SHP77 (cell line): ENCODE data around the gene B3GALT6.
A peak's percentile ranks its signal among the peaks of the same experiment; 100 is the strongest.

Source experiments
- DNase-seq, 2 experiments: peaks; one replicate each; lab custom pipeline; 2025; lab: John Stamatoyannopoulos, UW

Gene B3GALT6

GRCh38 chr1:1232796-1233566 is 944 bp downstream of the B3GALT6 start:
- DNase-seq = no peak

GRCh38 chr1:1233567-1233892 is 1.5 kb downstream of the B3GALT6 start:
- no peak for DNase-seq

- DNase-seq = no peak
Measured at GRCh38 chr1:1234180-1234808, 2.3 kb downstream of the B3GALT6 start.

GRCh38 chr1:1235016-1235744 is 3.1 kb downstream of the B3GALT6 start:
- DNase-seq = no peak

GRCh38 chr1:1236176-1236763 is 4.2 kb downstream of the B3GALT6 start:
- peak; percentile 32 to 46 for DNase-seq

- peak in 1 of 2 experiments; percentile 31 for DNase-seq
Measured at GRCh38 chr1:1236945-1237873, 5.2 kb downstream of the B3GALT6 start.

- no peak for DNase-seq
Measured at GRCh38 chr1:1237874-1238701, 6.1 kb downstream of the B3GALT6 start.

GRCh38 chr1:1238702-1239178 is 6.7 kb downstream of the B3GALT6 start:
- DNase-seq = no peak

GRCh38 chr1:1239227-1239613 is 7.2 kb downstream of the B3GALT6 start:
- no peak for DNase-seq

- no peak for DNase-seq
Measured at GRCh38 chr1:1239614-1240347, 7.7 kb downstream of the B3GALT6 start.

- no peak for DNase-seq
Measured at GRCh38 chr1:1240348-1240732, 8.3 kb downstream of the B3GALT6 start.

GRCh38 chr1:1240822-1241587 is 9.0 kb downstream of the B3GALT6 start:
- no peak for DNase-seq

- no peak for DNase-seq
Measured at GRCh38 chr1:1241588-1242219, 9.7 kb downstream of the B3GALT6 start.

- DNase-seq = no peak
Measured at GRCh38 chr1:1242461-1243265, 10.6 kb downstream of the B3GALT6 start.

- DNase-seq = no peak
Measured at GRCh38 chr1:1243266-1243660, 11.2 kb downstream of the B3GALT6 start.

GRCh38 chr1:1243807-1244191 is 11.8 kb downstream of the B3GALT6 start:
- DNase-seq = no peak

GRCh38 chr1:1244192-1244811 is 12.3 kb downstream of the B3GALT6 start:
- DNase-seq = no peak
